GM12801 (cell line): Measurements from ENCODE around the gene PAIP1.

ENCODE experiments used
- TF ChIP-seq, protein P1 (sequence below): IDR thresholded peaks from one replicate; pipeline ENCODE4 v1.5.1; 2011; ENCODE audit warnings: control low read depth; ENCODE audit not compliant: insufficient read length; ENCODE audit errors: extremely low read depth

Gene PAIP1

DNA sequence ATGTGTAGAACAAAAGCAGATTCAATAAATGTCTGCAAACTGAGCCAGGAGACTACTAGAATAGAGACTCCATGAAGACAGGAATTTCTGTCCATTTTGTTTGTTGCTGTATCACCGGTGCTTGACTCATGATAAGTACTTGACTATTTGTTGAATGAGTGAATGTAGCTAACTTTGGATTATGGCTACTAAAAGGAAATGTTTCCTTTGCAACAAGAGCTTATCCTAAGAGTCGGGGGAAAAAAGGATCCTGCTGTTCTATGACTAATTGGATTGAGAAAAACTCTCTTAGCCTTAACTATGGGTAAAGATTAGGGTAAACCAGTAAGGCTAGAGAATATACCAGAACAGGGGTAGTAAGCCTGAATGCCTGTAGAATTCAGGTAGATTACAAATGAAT, 3.5 kb downstream of the PAIP1 start:
- TF ChIP-seq, protein P1, sequence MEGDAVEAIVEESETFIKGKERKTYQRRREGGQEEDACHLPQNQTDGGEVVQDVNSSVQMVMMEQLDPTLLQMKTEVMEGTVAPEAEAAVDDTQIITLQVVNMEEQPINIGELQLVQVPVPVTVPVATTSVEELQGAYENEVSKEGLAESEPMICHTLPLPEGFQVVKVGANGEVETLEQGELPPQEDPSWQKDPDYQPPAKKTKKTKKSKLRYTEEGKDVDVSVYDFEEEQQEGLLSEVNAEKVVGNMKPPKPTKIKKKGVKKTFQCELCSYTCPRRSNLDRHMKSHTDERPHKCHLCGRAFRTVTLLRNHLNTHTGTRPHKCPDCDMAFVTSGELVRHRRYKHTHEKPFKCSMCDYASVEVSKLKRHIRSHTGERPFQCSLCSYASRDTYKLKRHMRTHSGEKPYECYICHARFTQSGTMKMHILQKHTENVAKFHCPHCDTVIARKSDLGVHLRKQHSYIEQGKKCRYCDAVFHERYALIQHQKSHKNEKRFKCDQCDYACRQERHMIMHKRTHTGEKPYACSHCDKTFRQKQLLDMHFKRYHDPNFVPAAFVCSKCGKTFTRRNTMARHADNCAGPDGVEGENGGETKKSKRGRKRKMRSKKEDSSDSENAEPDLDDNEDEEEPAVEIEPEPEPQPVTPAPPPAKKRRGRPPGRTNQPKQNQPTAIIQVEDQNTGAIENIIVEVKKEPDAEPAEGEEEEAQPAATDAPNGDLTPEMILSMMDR = no peak

DNA sequence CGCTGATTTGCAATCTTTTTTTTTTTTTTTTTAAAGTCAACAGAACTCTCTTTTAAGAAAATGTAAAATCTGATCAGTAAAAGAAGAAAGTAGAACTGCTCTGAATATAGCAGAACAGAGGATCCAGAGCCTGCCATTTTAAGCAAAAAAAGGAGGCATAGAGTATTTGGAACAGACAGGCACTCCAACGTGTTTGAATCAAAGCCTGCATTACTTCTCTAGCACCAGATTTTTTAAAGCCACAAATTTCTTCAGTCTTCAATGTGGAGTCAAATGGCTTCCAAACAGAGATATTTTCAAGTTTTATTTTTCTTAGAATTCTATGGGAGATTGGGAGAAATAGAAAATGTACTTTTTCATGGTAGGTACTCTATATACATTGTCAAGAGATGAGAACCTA, 5.1 kb downstream of the PAIP1 start:
- TF ChIP-seq, protein P1 = no peak

DNA sequence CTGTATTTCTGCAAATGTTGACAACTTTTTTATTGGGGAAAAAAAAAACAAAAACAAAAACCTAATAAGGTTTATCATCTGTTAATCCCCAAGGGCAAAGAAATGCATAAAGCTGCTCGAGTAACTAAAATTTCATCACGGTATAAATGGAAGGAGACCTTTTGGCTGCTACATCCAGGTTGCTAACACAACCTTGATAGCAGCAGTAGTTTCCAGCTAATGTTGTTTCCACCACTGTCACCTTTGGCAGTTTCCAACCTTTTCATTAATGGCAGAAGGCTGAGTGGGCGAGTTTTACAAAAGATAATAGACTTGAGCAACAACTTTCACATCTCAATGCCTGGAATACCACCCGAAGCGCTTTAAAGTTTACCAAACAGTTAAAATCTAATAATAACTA, 8.5 kb downstream of the PAIP1 start:
- TF ChIP-seq, protein P1 = no peak

DNA sequence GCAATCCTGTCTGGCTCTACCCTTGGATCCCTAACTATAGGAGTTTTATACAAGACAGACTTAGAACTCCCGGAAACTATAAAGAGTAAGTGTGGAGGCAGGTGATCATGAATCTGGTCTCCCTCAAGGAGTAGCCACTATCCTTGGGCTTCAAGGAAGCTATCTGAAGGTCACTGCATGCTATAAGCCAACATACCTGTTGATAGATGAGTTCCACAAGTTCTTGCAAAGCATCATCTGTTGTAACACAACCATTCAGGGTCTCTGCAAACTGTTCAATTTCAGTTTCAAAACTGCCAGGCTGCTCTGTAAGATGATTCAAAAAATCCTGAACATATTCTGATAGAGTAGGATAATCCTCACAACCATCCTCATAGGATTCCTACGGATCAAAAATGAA, 9.3 kb downstream of the PAIP1 start:
- TF ChIP-seq, protein P1 = no peak

DNA sequence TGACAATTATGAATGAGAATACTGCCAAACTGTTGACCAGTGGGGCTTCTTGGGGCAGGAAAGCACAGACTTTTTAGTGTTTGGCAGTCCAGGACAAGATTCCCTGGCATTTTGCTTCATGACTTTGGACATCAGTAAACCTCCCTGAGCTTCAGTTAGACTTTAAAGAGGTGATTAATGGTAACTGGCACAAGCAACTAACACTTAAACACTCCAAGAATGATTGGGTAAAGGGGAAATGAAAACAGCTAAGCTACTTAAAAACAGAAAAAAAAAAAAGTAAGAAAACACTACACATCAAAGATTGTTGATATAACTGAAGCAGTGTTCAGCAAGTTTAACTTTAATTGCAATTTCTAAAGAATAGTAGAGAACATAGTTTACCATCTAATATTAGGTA, 13.4 kb downstream of the PAIP1 start:
- TF ChIP-seq, protein P1 = no peak

DNA sequence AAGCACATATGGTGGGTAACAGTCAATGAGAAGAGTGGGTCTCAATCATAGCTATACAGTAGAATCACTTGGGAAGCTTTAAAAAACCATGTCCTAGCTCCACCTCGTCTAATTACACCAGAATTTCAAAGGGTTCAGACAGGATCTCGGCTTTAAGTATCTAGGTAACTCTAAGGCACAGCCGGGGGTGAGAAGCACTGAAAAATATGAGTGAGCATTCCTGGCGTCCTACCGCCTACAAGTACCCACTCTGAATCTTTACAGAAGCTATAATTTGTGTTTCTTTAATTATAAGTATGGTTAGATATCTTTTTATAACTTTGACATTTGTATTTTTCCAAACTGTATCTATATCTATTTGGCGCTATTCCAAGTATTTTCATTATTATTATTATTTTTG, 16.1 kb downstream of the PAIP1 start:
- TF ChIP-seq, protein P1 = no peak

DNA sequence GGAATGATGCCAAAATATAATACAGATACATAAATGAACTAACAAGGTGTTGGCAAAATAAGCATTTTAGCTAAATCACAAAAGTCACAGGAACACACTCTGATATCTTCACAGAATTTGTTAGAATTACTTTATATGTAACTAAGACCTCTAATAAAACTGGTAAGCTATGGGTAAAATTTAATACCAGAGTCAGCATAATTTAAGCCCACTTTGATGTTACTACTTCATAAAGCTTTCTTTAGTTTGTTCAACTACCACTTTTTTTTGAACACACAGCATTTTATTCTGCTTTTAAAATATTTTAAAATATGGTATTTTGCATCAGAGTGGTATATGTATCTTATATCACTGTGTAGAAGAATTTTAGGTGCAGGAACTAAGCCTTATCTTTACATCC, 19.9 kb downstream of the PAIP1 start:
- TF ChIP-seq, protein P1 = no peak

DNA sequence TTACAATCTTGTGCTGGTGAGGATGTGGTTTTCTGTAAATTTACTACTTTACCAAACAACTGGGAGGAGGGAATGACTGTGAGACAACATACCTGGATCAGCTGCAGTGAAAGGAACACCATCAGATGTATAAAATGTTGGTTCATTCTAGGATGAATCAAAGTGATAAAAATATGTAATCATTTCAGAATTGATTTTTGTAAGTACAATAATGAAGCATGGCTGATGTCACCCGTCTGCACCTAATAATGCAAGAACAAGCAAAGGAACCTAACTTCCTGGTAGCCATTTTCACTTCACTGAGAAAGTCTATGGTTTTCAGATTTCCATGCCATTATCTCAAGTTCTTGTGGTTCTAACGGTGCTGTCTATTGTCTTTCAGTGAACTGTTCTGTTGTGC, 23.2 kb downstream of the PAIP1 start:
- TF ChIP-seq, protein P1 = no peak
